Measurements from ENCODE around the gene SERPING1.

DNA sequence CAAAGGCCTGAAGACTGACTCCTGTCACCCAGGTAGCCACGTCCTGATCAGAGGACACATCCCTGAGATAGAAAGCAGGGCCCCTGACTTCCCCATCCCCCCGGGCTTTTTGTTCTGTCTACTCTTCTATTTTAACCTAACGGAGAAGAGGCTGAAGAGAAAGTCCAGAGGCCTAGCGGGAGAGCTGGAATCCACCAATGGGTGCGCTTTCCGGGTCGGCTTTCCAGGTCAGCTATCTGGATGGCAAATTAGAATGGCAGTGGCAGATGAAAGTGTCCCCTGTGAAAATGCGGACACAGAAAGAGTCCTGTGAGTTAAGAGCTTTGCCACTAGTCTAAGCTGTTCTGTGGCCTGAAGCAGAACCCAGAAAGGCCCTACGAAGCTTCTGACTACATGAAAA lies 13.1 kb upstream of the SERPING1 start:
- TF ChIP-seq MEF2A (IDR thresholded peaks at IDR 0.05; ENCODE audit: borderline replicate concordance, low read depth) (no peak), GABPA (IDR thresholded peaks at IDR 0.05; ENCODE audit: low read depth) (no peak), TAF1 (IDR thresholded peaks at IDR 0.05; ENCODE audit: borderline replicate concordance, low read depth, low read length) (no peak), POLR2AphosphoS5 (IDR thresholded peaks at IDR 0.05; ENCODE audit: low read depth, low read length) (no peak), JUND (IDR thresholded peaks at IDR 0.05) (no peak), FOSL2 (IDR thresholded peaks at IDR 0.05; ENCODE audit: borderline replicate concordance, low read depth) (no peak)
- TF ChIP-seq, protein P1, sequence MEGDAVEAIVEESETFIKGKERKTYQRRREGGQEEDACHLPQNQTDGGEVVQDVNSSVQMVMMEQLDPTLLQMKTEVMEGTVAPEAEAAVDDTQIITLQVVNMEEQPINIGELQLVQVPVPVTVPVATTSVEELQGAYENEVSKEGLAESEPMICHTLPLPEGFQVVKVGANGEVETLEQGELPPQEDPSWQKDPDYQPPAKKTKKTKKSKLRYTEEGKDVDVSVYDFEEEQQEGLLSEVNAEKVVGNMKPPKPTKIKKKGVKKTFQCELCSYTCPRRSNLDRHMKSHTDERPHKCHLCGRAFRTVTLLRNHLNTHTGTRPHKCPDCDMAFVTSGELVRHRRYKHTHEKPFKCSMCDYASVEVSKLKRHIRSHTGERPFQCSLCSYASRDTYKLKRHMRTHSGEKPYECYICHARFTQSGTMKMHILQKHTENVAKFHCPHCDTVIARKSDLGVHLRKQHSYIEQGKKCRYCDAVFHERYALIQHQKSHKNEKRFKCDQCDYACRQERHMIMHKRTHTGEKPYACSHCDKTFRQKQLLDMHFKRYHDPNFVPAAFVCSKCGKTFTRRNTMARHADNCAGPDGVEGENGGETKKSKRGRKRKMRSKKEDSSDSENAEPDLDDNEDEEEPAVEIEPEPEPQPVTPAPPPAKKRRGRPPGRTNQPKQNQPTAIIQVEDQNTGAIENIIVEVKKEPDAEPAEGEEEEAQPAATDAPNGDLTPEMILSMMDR (IDR thresholded peaks at IDR 0.05) = no peak
